ENCODE measurements around the gene GSE1. TPM values are rescaled to one million over a fixed set of nuclear protein-coding genes. Genes with fewer than 3 reads are reported as not detected.
A peak's percentile ranks its signal among the peaks of the same experiment; 100 is the strongest.

GSE1 gene
- total RNA-seq, 4 donors from 2014 or later, result 100 to 139 (median 120) TPM

DNA sequence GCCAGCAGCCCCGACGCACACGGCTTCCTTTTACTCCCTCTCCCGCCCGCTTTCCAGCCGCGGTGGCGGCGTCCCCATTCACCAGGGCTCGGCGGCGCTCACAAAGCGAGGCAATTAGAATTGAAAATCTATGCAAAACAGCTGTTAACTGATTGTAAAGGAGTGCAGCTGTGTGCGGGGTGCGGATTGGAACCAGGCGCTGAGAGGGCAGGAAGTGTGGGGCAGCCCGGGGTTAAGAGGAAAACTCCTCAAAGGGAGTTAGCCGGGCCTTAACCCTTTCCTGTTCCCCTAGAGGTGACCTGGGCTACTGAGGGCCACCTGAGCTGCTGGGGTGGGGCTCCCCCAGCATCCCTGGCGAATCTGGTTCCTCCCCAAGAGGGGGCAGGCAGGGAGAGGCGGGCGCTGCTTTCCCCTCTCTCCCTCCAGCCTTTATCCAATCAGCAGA, 5.8 kb upstream of the GSE1 start:
- Histone ChIP-seq H3K4me3 (peak overlapping the region in 1 of 4 donors; percentile 25), H3K9me3 (no peaks in the 10 kb centered on the region), H3K27me3 (no peaks in the 10 kb centered on the region), H3K4me1 (peaks cover 38 to 77% (median 64%) of the 10 kb centered on the region in 4 donors), H3K36me3 (no peaks in the 10 kb centered on the region), H3K27ac (peak overlapping the region; percentile 54 to 77 (median 65))
- peak in 1 of 3 donors; percentile 22 for TF ChIP-seq POLR2AphosphoS5 (IDR thresholded peaks at IDR 0.05)
- no peak for TF ChIP-seq POLR2A (IDR thresholded peaks at IDR 0.05)
- TF ChIP-seq, protein P1, sequence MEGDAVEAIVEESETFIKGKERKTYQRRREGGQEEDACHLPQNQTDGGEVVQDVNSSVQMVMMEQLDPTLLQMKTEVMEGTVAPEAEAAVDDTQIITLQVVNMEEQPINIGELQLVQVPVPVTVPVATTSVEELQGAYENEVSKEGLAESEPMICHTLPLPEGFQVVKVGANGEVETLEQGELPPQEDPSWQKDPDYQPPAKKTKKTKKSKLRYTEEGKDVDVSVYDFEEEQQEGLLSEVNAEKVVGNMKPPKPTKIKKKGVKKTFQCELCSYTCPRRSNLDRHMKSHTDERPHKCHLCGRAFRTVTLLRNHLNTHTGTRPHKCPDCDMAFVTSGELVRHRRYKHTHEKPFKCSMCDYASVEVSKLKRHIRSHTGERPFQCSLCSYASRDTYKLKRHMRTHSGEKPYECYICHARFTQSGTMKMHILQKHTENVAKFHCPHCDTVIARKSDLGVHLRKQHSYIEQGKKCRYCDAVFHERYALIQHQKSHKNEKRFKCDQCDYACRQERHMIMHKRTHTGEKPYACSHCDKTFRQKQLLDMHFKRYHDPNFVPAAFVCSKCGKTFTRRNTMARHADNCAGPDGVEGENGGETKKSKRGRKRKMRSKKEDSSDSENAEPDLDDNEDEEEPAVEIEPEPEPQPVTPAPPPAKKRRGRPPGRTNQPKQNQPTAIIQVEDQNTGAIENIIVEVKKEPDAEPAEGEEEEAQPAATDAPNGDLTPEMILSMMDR (IDR thresholded peaks at IDR 0.05), result peak in 1 of 5 experiments; percentile 21
- intact Hi-C loops (cut with DNase I; ENCODE audit: low total_unique reads) (loop anchor here (5.0 kb wide), 1 partner anchor 50 kb away; no protein-coding TSS in a partner anchor), in situ Hi-C loops (cut with MboI; ENCODE audit: low pct_ligation_motif_present in 1 of 4, low pct_unique_long_range_greater_than_20kb in 1 of 4, low sequenced_read_pairs in 3 of 4) (loop anchor here in 3 of 4 donors (10.0 to 25.0 kb wide), 3 partner anchors 53 to 193 kb away; no protein-coding TSS in a partner anchor)
- DNase-seq, result peak; percentile 55
- WGBS, 2 donors (ENCODE audit: low coverage in 1 of 2), result 10 to 14% methylated on average over 2 to 21 of the region's 21 CpGs

DNA sequence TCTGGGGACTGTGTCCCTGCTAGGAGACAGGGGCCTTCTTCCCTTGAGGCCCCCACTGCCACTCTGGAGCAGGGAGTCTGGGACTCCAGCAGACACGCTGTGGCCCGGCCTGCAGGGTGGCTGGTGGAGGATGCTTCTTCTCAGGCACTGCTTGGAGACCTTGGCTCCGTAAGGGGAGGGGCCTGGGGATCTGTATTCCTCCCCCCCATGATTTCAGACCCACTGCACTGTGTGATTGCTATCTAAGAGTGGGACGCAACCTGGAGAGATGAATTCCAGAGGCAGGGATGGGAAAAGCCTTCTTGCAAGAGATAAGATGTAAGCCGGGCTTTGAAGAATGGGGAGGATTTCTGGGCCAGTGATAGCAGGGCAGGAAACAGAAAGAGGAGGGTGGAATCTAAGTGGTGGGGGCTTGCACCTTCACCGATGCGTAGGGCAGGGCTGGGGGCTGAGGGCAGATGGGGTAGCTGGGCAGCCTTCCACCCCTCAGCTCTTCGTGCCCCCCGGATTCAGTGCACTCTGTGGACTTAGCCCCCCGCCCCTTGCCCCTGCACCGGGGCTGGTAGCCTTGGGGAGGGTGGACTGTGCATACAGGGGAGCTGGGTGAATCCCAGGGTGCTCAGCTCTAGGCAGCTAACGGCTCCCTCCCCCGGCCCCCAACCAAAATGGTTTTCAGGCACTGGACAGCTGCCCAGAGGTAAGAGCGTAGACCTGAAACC, 5.2 kb upstream of the GSE1 start:
- Histone ChIP-seq H3K27me3 (no peaks in the 10 kb centered on the region), H3K9me3 (no peaks in the 10 kb centered on the region), H3K4me3 (no peak overlapping the region), H3K36me3 (no peaks in the 10 kb centered on the region), H3K27ac (peak overlapping the region; percentile 54 to 77 (median 65)), H3K4me1 (peaks cover 32 to 76% (median 63%) of the 10 kb centered on the region in 4 donors)
- TF ChIP-seq EP300 (IDR thresholded peaks at IDR 0.05; ENCODE audit: low read depth) (no peak), POLR2AphosphoS5 (IDR thresholded peaks at IDR 0.05) (no peak), POLR2A (IDR thresholded peaks at IDR 0.05) (no peak)
- TF ChIP-seq, protein P1 (IDR thresholded peaks at IDR 0.05), result no peak
- 79% methylated on average over 14 of the region's 14 CpGs; no CpG with 5 or more reads in 1 of the 2 donors for WGBS, 2 donors (ENCODE audit: low coverage in 1 of 2)
- intact Hi-C loops (cut with DNase I; ENCODE audit: low total_unique reads), result loop anchor here (5.0 kb wide), 1 partner anchor 51 kb away; no protein-coding TSS in a partner anchor
- DNase-seq, result no peak
- in situ Hi-C loops (cut with MboI; ENCODE audit: low pct_ligation_motif_present in 1 of 4, low pct_unique_long_range_greater_than_20kb in 1 of 4, low sequenced_read_pairs in 3 of 4), result loop anchor here in 3 of 4 donors (10.0 to 25.0 kb wide), 3 partner anchors 53 to 193 kb away; no protein-coding TSS in a partner anchor

DNA sequence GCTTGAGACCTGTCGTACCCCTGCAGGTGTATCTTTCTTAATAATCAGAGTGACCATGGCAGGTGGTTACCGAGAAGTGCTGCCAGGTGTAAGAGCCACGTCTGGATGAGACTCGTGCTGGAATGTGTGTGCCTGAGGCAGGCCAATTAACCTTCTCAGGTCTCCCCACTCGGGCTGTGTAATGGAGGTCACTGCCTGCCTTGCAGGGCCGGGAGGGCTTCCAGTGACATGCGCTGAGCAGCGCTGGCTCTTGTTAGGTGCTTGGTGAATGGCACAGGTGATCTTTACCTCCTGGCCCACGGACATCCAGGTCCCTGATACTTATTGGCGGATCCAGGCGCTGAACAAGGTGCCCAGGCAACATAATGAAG, 4.6 kb upstream of the GSE1 start:
- Histone ChIP-seq H3K27ac (peak overlapping the region in 2 of 4 donors; percentile 9 to 77), H3K36me3 (no peaks in the 10 kb centered on the region), H3K4me3 (no peak overlapping the region), H3K4me1 (peaks cover 32 to 78% (median 61%) of the 10 kb centered on the region in 4 donors), H3K27me3 (no peaks in the 10 kb centered on the region), H3K9me3 (no peaks in the 10 kb centered on the region)
- in situ Hi-C loops (cut with MboI; ENCODE audit: low pct_ligation_motif_present in 1 of 4, low pct_unique_long_range_greater_than_20kb in 1 of 4, low sequenced_read_pairs in 3 of 4) (loop anchor here in 3 of 4 donors (10.0 to 25.0 kb wide), 3 partner anchors 54 to 194 kb away; no protein-coding TSS in a partner anchor), intact Hi-C loops (cut with DNase I; ENCODE audit: low total_unique reads) (loop anchor here (5.0 kb wide), 1 partner anchor 51 kb away; no protein-coding TSS in a partner anchor)
- DNase-seq, result no peak
- TF ChIP-seq POLR2AphosphoS5 (IDR thresholded peaks at IDR 0.05), result no peak
- TF ChIP-seq POLR2A (IDR thresholded peaks at IDR 0.05), result no peak
- WGBS, 2 donors (ENCODE audit: low coverage in 1 of 2), result 79% methylated on average over 11 of the region's 11 CpGs; no CpG with 5 or more reads in 1 of the 2 donors

DNA sequence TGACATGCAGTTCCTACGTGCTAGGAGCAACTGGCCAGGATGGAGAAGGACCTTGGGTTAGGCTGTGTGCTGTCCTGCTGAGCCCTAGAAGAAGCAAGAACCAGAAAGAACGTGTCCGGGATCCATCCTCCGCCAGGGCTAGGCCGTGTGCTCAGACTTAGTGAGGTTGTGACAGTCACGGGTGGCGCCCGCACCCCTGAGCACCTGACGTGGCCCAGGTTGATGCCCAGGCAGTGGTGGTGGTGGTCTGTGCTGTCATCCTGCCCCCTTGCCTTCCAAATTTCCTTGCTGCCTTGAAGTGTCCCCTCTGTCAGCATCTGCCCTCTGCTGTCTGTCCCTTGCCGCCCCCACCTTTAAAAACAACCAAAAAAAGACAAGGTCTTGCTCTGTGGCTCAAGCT, 4.2 kb upstream of the GSE1 start:
- Histone ChIP-seq H3K36me3 (no peaks in the 10 kb centered on the region), H3K9me3 (no peaks in the 10 kb centered on the region), H3K4me3 (no peak overlapping the region), H3K27me3 (no peaks in the 10 kb centered on the region), H3K27ac (peak overlapping the region in 1 of 4 donors; percentile 98), H3K4me1 (peaks cover 32 to 81% (median 62%) of the 10 kb centered on the region in 4 donors)
- 92% methylated on average over 10 of the region's 10 CpGs; no CpG with 5 or more reads in 1 of the 2 donors for WGBS, 2 donors (ENCODE audit: low coverage in 1 of 2)
- intact Hi-C loops (cut with DNase I; ENCODE audit: low total_unique reads), result loop anchor here (5.0 kb wide), 1 partner anchor 52 kb away; no protein-coding TSS in a partner anchor
- TF ChIP-seq EP300 (IDR thresholded peaks at IDR 0.05; ENCODE audit: low read depth) (no peak), POLR2AphosphoS5 (IDR thresholded peaks at IDR 0.05) (no peak), POLR2A (IDR thresholded peaks at IDR 0.05) (no peak)
- TF ChIP-seq, protein P1 (IDR thresholded peaks at IDR 0.05), result no peak
- no peak for DNase-seq
- in situ Hi-C loops (cut with MboI; ENCODE audit: low pct_ligation_motif_present in 1 of 4, low pct_unique_long_range_greater_than_20kb in 1 of 4, low sequenced_read_pairs in 3 of 4), result loop anchor here in 3 of 4 donors (10.0 to 25.0 kb wide), 3 partner anchors 54 to 194 kb away; no protein-coding TSS in a partner anchor
